SK-N-MC (cell line): ENCODE data around the gene SULT2B1.

Experiments
- DNase-seq: peaks from one replicate; pipeline ENCODE4 v3.0.0-alpha.2; 2011; ENCODE audit warnings: low read depth, low spot score
- H3K27ac ChIP-seq: fragments of 200-600 bp; sonication (generic); 2 replicates; pipeline ENCODE4 v1.5.1; 2016; ENCODE audit warnings: mixed run types
- H3K36me3 ChIP-seq: fragments of 200-600 bp; sonication (generic); 2 replicates; pipeline ENCODE4 v1.6.1; 2017; ENCODE audit warnings: antibody characterized with exemption, low read length, mixed read lengths; ENCODE audit not compliant: insufficient read depth
- H3K4me3 ChIP-seq: fragments of 200-600 bp; sonication (generic); 2 replicates; pipeline ENCODE4 v1.5.1; 2016
- H3K9ac ChIP-seq: fragments of 200-600 bp; sonication (generic); 2 replicates; pipeline ENCODE4 v1.8.0; 2017; ENCODE audit warnings: mixed run types, mixed read lengths; ENCODE audit not compliant: insufficient read length
- H3K9me3 ChIP-seq: fragments of 200-600 bp; sonication (generic); 2 replicates; pipeline ENCODE4 v1.6.1; 2017; ENCODE audit warnings: low read depth, mild to moderate bottlenecking, antibody characterized with exemption, low read length, moderate library complexity, mixed read lengths
- EZH2 ChIP-seq: fragments of 200-600 bp; sonication (generic); IDR thresholded peaks from one replicate; pipeline ENCODE4 v1.6.1; 2017; ENCODE audit warnings: antibody characterized with exemption
- FOXP2 ChIP-seq: optimal IDR thresholded peaks from 2 replicates; pipeline ENCODE3; 2011; ENCODE audit warnings: mild to moderate bottlenecking, moderate library complexity; ENCODE audit not compliant: insufficient read depth; ENCODE audit errors: extremely low read length, control extremely low read depth
- POLR2AphosphoS5 ChIP-seq: IDR thresholded peaks from 2 replicates; pipeline ENCODE4 v1.6.1; 2012; ENCODE audit warnings: mild to moderate bottlenecking, low read depth, low read length, borderline replicate concordance

SULT2B1 gene

DNA sequence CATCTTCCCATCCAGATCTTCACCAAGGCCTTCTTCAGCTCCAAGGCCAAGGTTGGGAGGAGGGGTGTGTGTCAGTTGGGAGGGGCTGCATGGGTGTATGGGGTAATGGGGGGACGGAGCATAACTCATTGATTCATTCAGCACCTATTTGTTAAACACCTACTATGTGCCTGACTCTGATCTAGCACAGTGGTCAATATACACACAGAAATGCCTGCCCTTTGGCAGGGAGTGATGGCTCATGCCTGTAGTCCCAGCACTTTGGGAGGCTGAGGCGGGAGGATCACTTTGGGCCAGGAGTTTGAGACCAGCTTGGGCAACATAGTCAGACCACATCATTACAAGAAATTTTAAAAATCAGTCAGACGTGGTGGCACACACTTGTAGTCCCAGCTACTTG is 35.4 kb downstream of the SULT2B1 start:
- H3K36me3 ChIP-seq = no peaks in the 10 kb centered on the region
- no peak for TF ChIP-seq FOXP2
- TF ChIP-seq EZH2 = no peak
- no peak for TF ChIP-seq POLR2AphosphoS5
- H3K9me3 ChIP-seq = no peaks in the 10 kb centered on the region
- no peak overlapping the region for H3K4me3 ChIP-seq
- no peak for DNase-seq
- no peak overlapping the region for H3K27ac ChIP-seq
- H3K9ac ChIP-seq = no peak overlapping the region

- no peak for TF ChIP-seq FOXP2
- TF ChIP-seq POLR2AphosphoS5 = no peak
- TF ChIP-seq EZH2 = no peak
- Histone ChIP-seq H3K9me3 (no peaks in the 10 kb centered on the region), H3K9ac (no peak overlapping the region), H3K4me3 (peak overlapping the region; percentile 79), H3K27ac (no peak overlapping the region), H3K36me3 (no peaks in the 10 kb centered on the region)
- DNase-seq = no peak
Observed at GRCh38 chr19:48588670-48589401, 36.9 kb downstream of the SULT2B1 start.

DNA sequence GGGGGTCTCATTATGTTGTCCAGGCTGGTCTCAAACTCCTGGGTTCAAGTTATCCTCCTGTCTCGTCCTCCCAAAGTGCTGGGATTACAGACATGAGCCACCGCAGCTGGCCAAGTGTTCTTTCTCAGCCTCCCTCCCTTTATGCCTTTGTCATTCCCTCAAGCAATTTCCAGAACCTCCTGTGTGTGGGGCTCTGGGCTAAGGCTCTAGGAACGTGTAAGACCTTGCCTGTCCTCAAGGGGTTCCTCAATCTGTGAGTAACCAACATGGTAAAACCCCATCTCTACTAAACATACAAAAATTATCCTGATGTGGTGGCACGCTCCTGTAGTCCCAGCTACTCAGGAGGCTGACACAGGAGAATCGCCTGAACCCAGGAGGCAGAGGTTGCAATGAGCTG is 39.0 kb downstream of the SULT2B1 start:
- DNase-seq = no peak
- TF ChIP-seq FOXP2 = no peak
- TF ChIP-seq POLR2AphosphoS5 = no peak
- no peak for TF ChIP-seq EZH2
- H3K4me3 ChIP-seq = no peak overlapping the region

GRCh38 chr19:48595171-48595570 is 43.2 kb downstream of the SULT2B1 start:
- DNase-seq = no peak
- no peak overlapping the region for H3K4me3 ChIP-seq
- no peaks in the 10 kb centered on the region for H3K9me3 ChIP-seq
- H3K36me3 ChIP-seq = no peaks in the 10 kb centered on the region
- no peak for TF ChIP-seq EZH2
- no peak for TF ChIP-seq FOXP2
- TF ChIP-seq POLR2AphosphoS5 = no peak
- no peak overlapping the region for H3K27ac ChIP-seq
- H3K9ac ChIP-seq = no peak overlapping the region

More for the DNA sequence above, 39.0 kb downstream of the SULT2B1 start:
- H3K9ac ChIP-seq = no peak overlapping the region
- no peaks in the 10 kb centered on the region for H3K36me3 ChIP-seq
- H3K27ac ChIP-seq = no peak overlapping the region
- H3K9me3 ChIP-seq = no peaks in the 10 kb centered on the region

- Histone ChIP-seq H3K9me3 (no peaks in the 10 kb centered on the region), H3K36me3 (no peaks in the 10 kb centered on the region), H3K9ac (no peak overlapping the region), H3K4me3 (no peak overlapping the region), H3K27ac (no peak overlapping the region)
- TF ChIP-seq POLR2AphosphoS5 (no peak), EZH2 (no peak), FOXP2 (no peak)
- no peak for DNase-seq
Observed at GRCh38 chr19:48595833-48596232, 43.9 kb downstream of the SULT2B1 start.

DNA sequence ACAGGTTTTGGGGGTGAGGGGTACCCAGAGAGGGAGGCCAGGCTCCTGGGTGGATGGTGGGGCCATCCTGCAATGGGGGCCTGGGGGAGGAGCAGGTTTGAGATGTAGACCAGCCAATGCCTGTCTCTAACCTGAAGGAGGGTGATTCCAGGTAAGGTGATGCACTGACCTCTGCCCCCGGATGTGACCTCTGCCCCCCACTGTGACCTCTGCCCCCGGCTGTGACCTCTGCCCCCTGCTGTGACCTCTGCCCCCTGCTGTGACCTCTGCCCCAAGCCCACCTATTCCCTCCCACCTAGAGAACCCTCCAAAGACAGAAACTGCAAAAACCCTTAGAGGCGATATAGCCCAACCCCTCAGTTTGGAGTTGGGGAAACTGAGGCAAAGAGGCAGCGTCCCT is 44.3 kb downstream of the SULT2B1 start:
- Histone ChIP-seq H3K9me3 (no peaks in the 10 kb centered on the region), H3K36me3 (no peaks in the 10 kb centered on the region), H3K4me3 (no peak overlapping the region), H3K27ac (no peak overlapping the region), H3K9ac (no peak overlapping the region)
- TF ChIP-seq POLR2AphosphoS5 (no peak), FOXP2 (no peak), EZH2 (no peak)
- DNase-seq = no peak

GRCh38 chr19:48596679-48597465 is 44.9 kb downstream of the SULT2B1 start:
- no peak overlapping the region for H3K9ac ChIP-seq
- no peaks in the 10 kb centered on the region for H3K36me3 ChIP-seq
- no peak for DNase-seq
- no peak overlapping the region for H3K4me3 ChIP-seq
- no peak overlapping the region for H3K27ac ChIP-seq
- no peaks in the 10 kb centered on the region for H3K9me3 ChIP-seq
- TF ChIP-seq FOXP2 = no peak
- no peak for TF ChIP-seq POLR2AphosphoS5
- TF ChIP-seq EZH2 = no peak

- no peak overlapping the region for H3K4me3 ChIP-seq
- H3K27ac ChIP-seq = no peak overlapping the region
- H3K9ac ChIP-seq = no peak overlapping the region
- no peak for TF ChIP-seq POLR2AphosphoS5
- TF ChIP-seq EZH2 = no peak
- no peak for TF ChIP-seq FOXP2
- DNase-seq = no peak
- H3K36me3 ChIP-seq = no peaks in the 10 kb centered on the region
- no peaks in the 10 kb centered on the region for H3K9me3 ChIP-seq
Observed at GRCh38 chr19:48598996-48599700, 47.2 kb downstream of the SULT2B1 start.
